ENCODE results near the gene PYGO2.
A peak's percentile ranks its signal among the peaks of the same experiment; 100 is the strongest.
"Not testable (repeated sequence)": the region's sequence is repeated elsewhere in the genome, so short reads cannot be mapped to it uniquely, and the experiment has no call there.

PYGO2 gene

DNA sequence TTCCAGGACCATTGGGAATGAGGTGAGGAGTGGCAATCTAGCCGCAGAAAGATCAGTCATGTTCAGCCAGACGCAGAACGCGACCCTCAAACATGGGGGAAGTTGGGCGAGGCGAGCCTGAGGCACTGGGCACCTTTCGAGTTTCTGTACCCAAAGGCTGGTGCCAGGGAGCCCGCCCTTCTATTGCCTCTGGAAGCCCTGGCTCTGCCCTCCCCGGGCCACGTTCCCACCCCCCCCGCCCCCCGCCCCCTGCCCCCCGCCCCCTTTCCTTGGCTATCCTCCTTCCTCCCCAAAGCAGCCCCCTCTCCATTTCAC is 38.8 kb upstream of the PYGO2 start:
- no peak for DNase-seq (ENCODE audit: low read depth, low spot score)

DNA sequence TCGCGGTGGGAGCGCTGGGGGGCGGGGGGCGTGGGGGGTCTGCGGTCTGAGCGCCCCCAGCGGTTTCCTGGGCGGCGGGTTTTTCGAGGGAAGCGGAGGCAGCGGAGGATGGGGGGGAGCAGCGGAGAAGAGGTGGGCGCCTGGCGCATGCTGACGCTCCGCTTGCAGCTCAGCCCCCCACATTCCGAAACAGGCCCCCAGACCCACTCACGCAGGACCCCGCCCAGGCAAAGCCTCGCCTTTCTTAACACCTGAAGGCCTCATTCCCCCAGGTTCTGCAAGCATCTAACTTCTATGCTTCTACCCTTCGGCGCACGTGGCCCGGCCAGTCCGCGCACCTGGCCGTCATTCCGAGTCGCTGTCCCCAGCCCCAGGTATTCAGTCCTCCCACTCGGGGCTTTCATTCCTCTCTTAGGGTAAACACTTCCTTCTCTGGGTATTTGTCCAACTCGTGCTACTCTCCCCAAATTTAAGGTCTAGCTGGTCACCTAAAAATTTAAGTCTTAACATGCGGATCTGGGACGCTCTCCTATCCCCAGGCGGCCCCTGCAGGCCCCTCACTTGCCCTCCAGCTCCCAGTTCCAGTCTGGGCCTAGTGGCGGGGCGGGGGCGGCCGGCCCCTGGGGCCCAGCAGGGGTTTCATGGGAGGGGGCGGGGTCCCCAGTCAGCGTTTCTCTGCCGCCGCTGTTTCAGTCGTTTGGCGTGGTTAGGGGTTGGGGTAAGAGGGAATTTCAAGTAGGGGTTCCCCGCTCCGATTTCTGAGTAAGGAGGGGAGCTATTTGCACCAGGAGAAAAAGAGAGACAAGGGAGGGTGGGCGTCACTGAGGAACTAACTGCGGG is 38.2 kb upstream of the PYGO2 start:
- no peak for DNase-seq (ENCODE audit: low read depth, low spot score)

DNA sequence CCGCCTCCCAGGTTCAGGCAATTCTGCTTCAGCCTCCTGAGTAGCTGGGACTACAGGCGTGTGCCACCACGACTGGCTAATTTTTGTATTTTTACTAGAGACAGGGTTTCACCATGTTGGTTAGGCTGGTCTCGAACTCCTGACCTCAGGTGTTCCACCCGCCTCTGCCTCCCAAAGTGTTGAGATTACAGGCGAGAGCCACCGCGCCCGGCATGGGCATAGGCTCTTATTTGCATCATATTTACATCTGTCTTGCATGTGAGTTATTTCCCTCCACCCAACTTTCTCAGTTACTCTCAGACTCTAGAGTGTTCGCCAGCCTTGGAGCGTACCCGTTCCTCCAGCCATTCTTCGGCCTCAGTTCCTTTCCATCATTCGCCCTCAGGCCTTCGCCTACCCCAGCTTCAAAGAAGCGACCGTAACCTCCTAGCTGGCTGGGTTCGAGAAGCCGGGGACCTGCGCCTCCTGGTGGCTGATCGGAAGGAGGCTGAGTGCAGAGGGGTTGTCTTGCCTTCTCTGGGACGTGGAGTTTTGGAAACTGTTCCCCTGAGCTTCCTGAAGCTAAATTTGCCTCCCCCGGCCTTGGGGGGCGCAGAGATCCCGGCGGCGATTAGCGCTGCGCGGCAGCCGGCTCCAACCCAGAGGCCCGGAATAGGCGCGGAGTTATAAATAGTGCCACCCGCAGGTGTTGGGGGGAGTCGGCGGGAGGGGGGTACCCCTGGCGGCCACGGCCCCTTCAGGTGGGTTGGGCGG is 37.4 kb upstream of the PYGO2 start:
- no peak for DNase-seq (ENCODE audit: low read depth, low spot score)

DNA sequence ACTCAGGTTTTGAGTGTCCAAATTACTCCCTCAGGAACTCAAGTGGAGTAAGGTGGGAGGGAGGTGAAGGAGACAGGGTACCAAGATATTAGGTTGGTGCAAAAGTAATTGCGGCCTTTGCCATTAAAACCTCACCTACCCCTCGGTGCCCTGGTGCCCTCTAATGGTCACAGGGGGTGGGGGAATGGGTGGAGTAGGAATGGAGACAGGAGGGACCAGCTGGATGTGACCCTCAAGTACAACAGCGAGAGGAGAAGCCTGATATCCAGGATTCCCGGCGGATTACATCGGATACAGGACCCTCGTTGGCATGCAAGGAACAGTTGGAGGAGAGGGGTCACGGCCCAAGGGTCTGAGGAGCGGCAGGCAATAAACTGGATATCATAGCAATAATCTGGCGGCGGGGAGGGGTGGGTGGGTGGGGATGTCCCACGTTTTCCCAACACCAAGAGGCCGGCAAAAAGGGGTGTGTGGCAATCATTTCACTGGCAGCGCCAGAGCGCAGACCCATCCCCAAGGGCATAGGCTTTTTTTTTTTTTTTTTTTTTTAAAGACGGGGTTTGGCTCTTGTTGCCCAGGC is 36.7 kb upstream of the PYGO2 start:
- no peak for DNase-seq (ENCODE audit: low read depth, low spot score)

DNA sequence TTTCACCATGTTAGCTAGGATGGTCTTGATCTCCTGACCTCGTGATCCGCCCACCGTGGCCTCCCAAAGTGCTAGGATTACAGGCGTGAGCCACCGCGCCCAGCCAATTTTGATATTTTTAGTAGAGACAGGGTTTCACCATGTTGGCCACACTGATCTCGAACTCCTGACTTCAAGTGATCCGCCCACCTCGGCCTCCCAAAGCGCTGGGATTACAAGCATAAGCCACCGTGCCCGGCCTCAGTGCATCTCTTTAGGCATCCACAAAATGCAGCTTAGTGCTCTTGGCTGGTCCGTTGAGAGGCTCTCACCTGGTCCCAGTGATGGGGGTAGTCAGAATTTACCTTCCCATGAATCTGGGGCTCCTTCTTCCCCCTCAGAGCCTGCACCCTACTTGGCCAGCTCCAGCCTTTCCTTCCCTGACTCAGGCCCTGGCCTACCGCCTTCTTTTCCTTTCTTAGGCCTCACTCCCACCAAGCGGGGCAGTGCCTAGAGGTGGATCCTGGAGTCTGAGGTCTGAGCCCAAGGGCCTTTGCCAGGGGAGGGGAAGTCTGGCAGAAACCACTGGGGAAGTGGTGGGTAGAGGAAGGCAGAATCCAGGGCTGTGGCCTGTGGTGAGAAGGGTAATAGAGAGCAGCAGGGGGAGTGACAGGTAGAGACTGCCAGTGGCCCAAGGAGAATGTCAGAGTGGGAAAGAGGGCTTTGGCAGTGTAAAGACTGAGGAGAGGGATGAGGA is 35.6 kb upstream of the PYGO2 start:
- DNase-seq (ENCODE audit: low read depth, low spot score): no peak

DNA sequence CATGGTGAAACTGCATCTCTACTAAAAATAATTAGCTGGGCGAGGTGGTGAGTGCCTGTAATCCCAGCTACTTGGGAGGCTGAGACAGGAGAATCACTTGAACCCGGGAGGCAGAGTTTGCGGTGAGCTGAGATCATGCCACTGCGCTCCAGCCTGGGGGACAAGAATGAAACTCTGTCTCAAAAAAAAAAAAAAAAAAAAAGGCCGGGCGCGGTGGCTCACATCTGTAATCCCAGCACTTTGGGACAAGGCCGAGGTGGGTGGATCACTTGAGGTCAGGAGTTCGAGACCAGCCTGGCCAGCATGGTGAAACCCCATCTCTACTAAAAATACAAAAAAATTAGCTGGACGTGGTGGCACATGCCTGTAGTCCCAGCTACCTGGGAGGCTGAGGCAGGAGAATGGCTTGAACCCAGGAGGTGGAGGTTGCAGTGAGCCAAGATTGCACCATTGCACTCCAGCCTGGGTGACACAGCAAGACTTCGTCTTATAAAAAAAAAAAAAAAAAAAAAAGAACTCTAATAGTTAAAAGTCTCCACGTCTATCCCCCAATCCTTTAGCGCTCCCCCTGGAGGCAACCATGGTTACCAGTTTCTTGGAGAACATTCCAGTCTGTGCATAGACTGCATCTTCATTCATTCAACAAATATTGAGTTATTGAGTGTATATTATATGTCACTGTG is 33.9 kb upstream of the PYGO2 start:
- DNase-seq (ENCODE audit: low read depth, low spot score): not testable (repeated sequence)

DNA sequence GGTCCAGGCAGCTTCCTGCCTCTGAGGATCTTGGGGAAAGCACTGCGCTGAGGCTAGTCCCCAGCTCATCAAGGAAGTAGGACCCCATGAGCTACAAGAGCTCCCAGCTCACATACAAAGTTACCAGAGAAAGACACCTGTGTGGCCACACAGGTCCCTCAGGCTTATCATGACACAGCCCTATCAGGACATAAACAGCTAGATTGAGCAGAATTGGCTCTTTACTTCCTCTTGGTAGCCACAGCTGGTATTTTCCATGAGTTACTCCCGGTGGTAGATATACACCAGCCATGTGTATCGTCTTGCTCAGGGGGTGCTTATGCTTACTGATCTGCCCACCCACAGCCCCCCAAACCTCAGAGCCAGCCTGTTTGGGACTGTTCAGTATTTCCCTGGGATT is 33.0 kb upstream of the PYGO2 start:
- no peak for DNase-seq (ENCODE audit: low read depth, low spot score)

DNA sequence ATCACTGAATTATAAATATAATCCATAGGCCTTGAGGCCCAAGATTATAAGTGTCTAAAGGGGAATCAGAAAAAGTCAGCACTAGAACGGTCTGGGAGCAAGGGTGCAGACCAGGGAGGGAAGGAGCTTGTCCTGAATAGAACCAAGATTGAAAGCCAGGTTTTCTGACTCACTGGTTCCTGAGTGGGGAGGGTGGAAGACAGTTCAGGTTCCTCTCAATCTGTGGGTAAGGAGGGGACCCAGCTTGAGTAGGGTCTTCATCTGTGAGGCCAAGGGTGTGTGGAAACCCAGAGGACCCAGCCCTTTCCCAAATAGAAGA is 32.6 kb upstream of the PYGO2 start:
- no peak for DNase-seq (ENCODE audit: low read depth, low spot score)

DNA sequence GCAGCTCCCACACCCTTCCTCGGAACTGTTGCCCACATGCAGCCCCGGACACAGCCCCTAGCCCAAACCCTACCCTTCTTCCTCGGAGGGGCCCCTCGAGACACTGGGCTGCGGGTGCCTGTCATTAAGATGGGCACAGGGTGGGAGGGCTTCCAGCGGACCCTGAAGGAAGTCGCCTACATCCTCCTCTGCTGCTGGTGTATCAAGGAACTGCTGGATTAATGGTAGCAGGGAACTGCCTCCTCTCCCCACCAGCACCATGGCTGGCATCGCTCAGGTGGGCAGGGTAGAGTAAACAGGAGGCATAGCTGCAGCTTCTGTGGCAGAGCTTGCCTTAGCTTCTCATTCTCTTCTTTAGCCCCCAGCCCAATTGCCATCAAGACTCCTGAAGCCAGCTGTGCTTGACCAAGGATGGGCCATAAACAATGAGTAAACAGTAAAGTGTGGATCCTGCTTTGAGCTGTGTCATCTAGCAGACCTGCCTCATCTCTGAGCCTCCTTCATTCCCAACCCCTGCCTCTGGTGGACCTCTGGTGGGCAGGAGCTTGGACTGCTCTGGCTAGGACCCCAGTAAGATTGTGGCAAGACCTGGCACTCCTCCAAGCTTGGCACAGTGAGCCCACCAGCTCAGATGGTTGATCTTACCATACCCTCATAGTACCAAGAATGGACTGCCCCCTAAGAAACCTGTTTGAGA is 32.1 kb upstream of the PYGO2 start, which contains the start of gene LENEP:
LENEP (plus strand) TSS at position 15 of the 697 bp plus-strand sequence; CDS start at position 37, 22 bp downstream.
- DNase-seq (ENCODE audit: low read depth, low spot score): no peak

DNA sequence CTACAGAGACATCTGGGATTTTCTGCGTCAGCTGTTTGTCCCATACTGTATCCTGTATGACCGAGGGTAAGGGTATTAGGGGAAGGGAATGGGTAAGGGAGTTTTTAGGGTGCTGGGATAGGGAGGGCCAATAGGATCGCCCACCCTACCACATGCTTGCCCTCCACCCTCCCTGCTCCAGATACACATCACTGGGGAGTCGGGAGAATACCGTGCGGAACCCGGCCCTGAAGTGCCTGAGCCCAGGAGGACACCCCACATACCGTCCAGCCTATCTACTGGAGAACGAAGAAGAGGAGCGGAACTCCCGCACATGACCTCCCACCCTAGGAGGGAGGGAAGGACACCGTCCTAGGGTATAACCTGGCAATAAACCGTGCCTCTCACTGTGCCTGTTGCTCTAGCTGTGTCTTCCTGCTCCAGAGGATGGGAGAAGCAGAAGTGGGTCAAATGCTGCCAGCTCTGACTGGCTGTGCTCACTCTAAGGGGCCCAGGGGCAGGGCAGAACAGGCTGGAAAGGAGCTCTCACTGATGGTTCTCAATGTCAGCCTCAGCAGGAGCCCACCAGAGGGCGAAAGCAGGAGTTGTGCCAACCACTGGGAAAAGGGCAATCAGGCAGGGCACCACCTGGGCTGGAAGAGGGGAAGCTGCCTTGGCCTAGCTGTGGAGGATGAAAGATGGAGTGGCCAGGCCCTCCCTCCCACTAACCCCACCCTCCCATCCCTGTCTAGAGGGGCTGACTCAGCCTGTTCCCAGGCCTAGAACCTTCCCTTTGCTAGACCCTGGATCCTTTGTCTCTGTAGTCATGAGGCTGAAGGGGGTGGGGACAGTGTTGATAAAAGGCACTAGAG is 31.4 kb upstream of the PYGO2 start:
- no peak for DNase-seq (ENCODE audit: low read depth, low spot score)

DNA sequence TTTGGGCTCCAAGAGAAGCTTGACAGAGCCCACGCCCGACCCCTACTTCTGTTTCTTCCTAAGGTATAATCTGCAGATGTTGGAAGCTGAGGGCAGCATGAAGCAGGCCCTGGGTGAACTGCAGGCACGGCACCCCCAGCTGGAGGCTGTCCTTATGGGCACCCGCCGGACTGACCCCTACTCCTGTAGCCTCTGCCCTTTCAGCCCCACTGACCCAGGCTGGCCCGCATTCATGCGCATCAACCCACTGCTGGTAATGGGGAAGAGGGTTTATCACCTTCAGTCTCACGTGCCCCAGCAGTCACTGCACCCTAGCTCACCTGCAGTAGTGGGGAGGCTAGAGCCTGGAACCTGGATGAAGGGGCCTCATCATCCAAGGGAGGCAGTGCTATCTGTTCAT is 28.7 kb upstream of the PYGO2 start:
- no peak for DNase-seq (ENCODE audit: low read depth, low spot score)

DNA sequence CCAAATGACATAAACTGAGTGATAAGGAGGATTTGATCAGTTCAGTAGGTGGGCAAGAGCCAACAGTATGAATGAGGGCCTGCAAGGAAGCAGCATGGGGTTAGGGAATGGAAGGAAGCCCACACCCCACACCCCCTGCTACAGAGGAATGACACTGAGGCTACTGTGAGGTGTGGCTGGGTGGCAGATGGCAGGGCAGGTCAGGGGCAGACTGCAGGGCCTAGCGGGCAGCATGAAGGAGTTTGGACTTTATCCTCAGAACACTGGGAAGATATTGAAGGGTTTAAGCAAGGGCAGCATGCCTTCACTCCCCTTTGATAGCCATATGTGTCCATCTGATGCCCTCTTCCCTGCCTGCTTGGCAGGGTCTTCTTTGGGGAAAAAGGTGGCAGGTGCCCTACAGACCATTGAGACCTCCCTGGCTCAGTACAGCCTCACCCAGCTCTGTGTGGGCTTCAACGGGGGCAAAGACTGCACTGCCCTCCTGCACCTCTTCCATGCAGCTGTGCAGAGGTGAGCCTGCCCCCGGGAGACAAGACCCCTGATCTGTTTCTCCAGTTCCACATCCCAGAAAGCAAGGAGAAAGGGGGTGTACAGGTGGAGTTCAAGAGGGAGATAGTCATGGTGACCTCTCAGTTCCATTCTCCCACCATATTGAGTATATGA is 27.7 kb upstream of the PYGO2 start:
- no peak for DNase-seq (ENCODE audit: low read depth, low spot score)

DNA sequence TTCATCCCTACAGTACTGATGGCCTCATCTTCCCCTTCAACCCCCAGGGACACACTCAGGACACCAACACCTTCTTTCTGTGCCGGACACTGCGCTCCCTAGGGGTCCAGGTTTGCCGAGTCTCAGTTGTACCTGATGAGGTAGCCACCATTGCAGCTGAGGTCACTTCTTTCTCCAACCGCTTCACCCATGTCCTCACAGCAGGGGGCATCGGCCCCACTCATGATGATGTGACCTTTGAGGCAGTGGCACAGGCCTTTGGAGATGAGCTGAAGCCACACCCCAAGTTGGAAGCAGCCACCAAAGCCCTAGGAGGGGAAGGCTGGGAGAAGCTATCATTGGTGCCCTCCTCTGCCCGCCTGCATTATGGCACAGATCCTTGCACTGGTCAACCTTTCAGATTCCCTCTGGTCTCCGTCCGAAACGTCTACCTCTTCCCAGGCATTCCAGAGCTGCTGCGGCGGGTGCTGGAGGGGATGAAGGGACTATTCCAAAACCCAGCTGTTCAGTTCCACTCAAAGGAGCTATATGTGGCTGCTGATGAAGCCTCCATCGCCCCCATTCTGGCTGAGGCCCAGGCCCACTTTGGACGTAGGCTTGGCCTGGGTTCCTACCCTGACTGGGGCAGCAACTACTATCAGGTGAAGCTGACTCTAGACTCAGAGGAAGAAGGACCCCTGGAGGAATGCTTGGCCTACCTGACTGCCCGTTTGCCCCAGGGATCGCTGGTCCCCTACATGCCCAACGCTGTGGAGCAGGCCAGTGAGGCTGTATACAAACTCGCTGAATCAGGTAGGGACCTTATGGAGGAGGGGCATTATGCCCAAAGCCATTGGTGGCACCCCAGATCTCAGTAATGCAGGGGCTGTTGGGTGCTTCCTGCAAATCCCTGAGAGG is 26.7 kb upstream of the PYGO2 start:
- DNase-seq (ENCODE audit: low read depth, low spot score): no peak

DNA sequence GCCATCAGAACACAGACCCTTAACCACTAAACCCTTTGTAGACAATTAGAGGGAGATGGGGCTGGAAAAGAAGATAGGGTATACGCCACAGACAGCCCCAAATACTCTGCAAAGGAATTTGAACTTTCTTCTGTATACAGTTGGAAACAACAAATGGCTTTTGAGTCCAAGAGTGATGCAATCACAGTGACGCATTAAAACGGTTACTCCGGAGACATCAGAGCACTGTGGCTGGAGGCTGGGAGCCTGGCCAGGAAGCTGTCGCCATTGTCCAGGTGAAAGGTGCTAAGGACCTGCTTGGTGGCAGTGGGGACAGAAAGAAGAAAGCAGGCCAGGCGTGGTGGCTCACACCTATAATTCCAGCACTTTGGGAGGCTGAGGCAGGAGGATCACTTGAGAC is 25.7 kb upstream of the PYGO2 start:
- DNase-seq (ENCODE audit: low read depth, low spot score): no peak

DNA sequence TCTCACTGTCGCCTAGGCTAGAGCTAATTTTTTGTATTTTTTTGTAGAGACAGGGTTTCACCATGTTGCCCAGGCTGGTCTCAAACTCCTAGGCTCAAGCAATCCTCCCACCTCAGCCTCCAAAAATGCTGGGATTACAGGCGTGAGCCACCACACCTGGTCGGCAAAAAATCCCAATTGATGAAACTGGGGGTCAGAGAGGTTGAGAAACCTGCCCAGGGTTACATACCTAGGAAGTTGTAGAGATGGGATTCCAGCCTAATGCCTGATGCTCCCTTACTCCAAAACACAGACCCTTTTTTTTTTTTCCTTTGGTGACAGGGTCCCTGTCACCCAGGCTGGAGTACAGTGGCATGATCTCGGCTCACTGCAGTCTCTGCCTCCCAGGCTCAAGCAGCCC is 25.2 kb upstream of the PYGO2 start:
- DNase-seq (ENCODE audit: low read depth, low spot score): not testable (repeated sequence)

DNA sequence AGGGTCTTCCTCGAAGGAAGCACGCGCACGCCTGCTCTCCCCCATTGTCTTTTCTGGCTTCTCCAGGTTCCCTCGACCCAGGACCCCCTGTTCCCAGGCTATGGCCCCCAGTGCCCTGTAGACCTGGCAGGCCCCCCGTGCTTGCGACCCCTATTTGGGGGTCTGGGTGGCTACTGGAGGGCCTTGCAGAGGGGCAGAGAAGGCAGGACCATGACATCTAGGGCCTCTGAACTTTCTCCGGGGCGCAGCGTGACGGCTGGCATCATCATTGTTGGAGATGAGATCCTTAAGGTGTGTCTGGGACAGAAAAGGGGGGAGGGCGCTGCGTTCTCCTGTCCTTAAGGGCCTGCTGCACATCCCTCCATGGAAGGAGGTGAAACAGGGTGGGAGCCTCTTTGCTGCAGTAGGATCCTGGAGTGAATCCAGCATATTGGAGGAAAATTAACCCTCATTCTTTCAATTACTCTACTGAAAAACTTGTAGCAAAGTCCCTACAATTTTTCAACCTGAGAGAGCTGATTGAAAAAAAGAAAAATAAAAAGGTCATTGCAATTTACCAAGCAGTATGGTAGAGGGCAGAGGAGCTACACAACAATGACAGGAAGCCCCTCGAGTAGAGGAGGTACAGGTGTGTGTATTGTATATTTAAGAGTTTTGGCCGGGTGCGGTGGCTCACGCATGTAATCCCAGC is 22.3 kb upstream of the PYGO2 start:
- DNase-seq (ENCODE audit: low read depth, low spot score): no peak

DNA sequence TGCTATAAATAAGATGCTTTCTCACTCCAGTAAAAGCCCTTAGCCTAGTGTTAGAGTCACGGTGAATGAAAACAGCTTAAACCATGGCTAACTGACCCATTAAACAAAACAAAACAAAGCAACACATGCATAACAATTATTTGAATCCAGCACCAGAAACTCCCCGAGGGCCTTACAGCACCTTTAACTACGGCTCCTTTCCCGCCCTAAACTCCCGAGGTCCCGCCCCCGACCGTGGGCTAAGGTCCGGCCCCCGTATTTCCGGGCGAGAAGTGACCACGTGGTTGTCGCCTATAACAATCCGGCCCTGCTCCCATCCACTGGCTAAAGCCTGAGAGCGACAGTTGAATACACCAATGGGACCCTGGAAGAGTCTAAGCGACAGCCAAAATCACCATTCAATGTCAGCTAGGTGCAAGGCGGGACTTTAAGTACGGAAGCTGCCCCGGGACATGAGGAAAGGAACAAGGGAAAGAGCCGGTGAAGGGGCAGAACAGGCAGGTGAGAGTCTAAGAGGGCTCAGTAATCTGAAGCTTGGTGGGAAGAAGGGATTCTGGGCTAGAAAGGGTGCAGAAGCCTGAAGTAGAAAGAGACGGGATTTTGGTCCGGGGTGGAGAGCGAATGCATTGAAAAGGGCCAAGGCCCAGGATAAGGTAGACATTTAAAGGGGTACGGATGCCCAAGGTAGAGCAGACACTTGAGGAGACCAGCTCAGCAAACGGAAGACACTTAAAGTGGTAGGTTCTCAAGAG is 21.5 kb upstream of the PYGO2 start, which contains the start of gene FLAD1:
FLAD1 (plus strand) TSS at position 448 of the 752 bp plus-strand sequence. CDS start 351 bp downstream, outside the sequence.
- DNase-seq (ENCODE audit: low read depth, low spot score): peak; percentile 93
